ENCODE data around the gene LRRIQ1.

The LRRIQ1 gene

GRCh38 chr12:85059594-85059993 is 23.4 kb downstream of the LRRIQ1 start:
- DNase-seq (ENCODE audit: low read depth in 2 of 3, low spot score in 2 of 3): no peak

- no peak for DNase-seq (ENCODE audit: low read depth in 2 of 3, low spot score in 2 of 3)
Observed at GRCh38 chr12:85060916-85061315, 24.8 kb downstream of the LRRIQ1 start.

- no peak for DNase-seq (ENCODE audit: low read depth in 2 of 3, low spot score in 2 of 3)
Observed at GRCh38 chr12:85065837-85066482, 29.8 kb downstream of the LRRIQ1 start.

- no peak for DNase-seq (ENCODE audit: low read depth in 2 of 3, low spot score in 2 of 3)
Observed at GRCh38 chr12:85072826-85073225, 36.7 kb downstream of the LRRIQ1 start.

GRCh38 chr12:85076688-85077430 is 40.7 kb downstream of the LRRIQ1 start:
- DNase-seq (ENCODE audit: low read depth in 2 of 3, low spot score in 2 of 3): no peak

- no peak for DNase-seq (ENCODE audit: low read depth in 2 of 3, low spot score in 2 of 3)
Observed at GRCh38 chr12:85085066-85085465, 48.9 kb downstream of the LRRIQ1 start.

- DNase-seq (ENCODE audit: low read depth in 2 of 3, low spot score in 2 of 3): no peak
Observed at GRCh38 chr12:85089792-85090191, 53.6 kb downstream of the LRRIQ1 start.

- DNase-seq (ENCODE audit: low read depth in 2 of 3, low spot score in 2 of 3): no peak
Observed at GRCh38 chr12:85092814-85093370, 56.7 kb downstream of the LRRIQ1 start.

- DNase-seq (ENCODE audit: low read depth in 2 of 3, low spot score in 2 of 3): no peak
Observed at GRCh38 chr12:85095501-85095900, 59.4 kb downstream of the LRRIQ1 start.

- no peak for DNase-seq (ENCODE audit: low read depth in 2 of 3, low spot score in 2 of 3)
Observed at GRCh38 chr12:85130646-85131045, 94.5 kb downstream of the LRRIQ1 start.

- no peak for DNase-seq (ENCODE audit: low read depth in 2 of 3, low spot score in 2 of 3)
Observed at GRCh38 chr12:85138833-85139232, 102.7 kb downstream of the LRRIQ1 start.

- DNase-seq (ENCODE audit: low read depth in 2 of 3, low spot score in 2 of 3): no peak
Observed at GRCh38 chr12:85147331-85147730, 111.2 kb downstream of the LRRIQ1 start.

GRCh38 chr12:85152311-85152729 is 116.2 kb downstream of the LRRIQ1 start:
- DNase-seq (ENCODE audit: low read depth in 2 of 3, low spot score in 2 of 3): no peak

- no peak for DNase-seq (ENCODE audit: low read depth in 2 of 3, low spot score in 2 of 3)
Observed at GRCh38 chr12:85155791-85156190, 119.6 kb downstream of the LRRIQ1 start.

- DNase-seq (ENCODE audit: low read depth in 2 of 3, low spot score in 2 of 3): no peak
Observed at GRCh38 chr12:85156569-85156968, 120.4 kb downstream of the LRRIQ1 start.

- no peak for DNase-seq (ENCODE audit: low read depth in 2 of 3, low spot score in 2 of 3)
Observed at GRCh38 chr12:85157035-85157603, 121.0 kb downstream of the LRRIQ1 start.

GRCh38 chr12:85163752-85164321 is 127.7 kb downstream of the LRRIQ1 start:
- DNase-seq (ENCODE audit: low read depth in 2 of 3, low spot score in 2 of 3): no peak

GRCh38 chr12:85179680-85180270 is 143.6 kb downstream of the LRRIQ1 start:
- no peak for DNase-seq (ENCODE audit: low read depth in 2 of 3, low spot score in 2 of 3)

- DNase-seq (ENCODE audit: low read depth in 2 of 3, low spot score in 2 of 3): no peak
Observed at GRCh38 chr12:85182699-85183098, 146.5 kb downstream of the LRRIQ1 start.

- no peak for DNase-seq (ENCODE audit: low read depth in 2 of 3, low spot score in 2 of 3)
Observed at GRCh38 chr12:85183855-85184254, 147.7 kb downstream of the LRRIQ1 start.

GRCh38 chr12:85186236-85186635 is 150.1 kb downstream of the LRRIQ1 start:
- no peak for DNase-seq (ENCODE audit: low read depth in 2 of 3, low spot score in 2 of 3)

All from activated CD8-positive, alpha-beta memory T cell treated with anti-CD3 and anti-CD28 coated beads for 48 hours (primary cell).